Activated CD4-positive, alpha-beta T cell treated with anti-CD3 and anti-CD28 coated beads, Interleukin-2, amount 50 U/mL, for 4 hours (primary cell): ENCODE data around the gene NCBP2L.

Experiments
- DNase-seq, 2 experiments: peaks; one replicate each; pipeline ENCODE4 v3.0.0-alpha.2; 2020

Gene NCBP2L

GRCh38 chrX:107777536-107777832 is at the start of gene NCBP2L:
NCBP2L (plus strand) TSS chrX:107777733; CDS start chrX:107794221, 16,488 bp downstream.
- no peak for DNase-seq

GRCh38 chrX:107728371-107729099 is 49.0 kb upstream of the NCBP2L start:
- DNase-seq = no peak

- no peak for DNase-seq
Measured at GRCh38 chrX:107729558-107730297, 47.8 kb upstream of the NCBP2L start.

- DNase-seq = no peak
Measured at GRCh38 chrX:107730298-107730655, 47.3 kb upstream of the NCBP2L start.

- no peak for DNase-seq
Measured at GRCh38 chrX:107730991-107731766, 46.4 kb upstream of the NCBP2L start.

GRCh38 chrX:107731831-107732502 is 45.6 kb upstream of the NCBP2L start:
- no peak for DNase-seq

- no peak for DNase-seq
Measured at GRCh38 chrX:107733686-107734085, 43.8 kb upstream of the NCBP2L start.

- DNase-seq = no peak
Measured at GRCh38 chrX:107734646-107735045, 42.9 kb upstream of the NCBP2L start.

- no peak for DNase-seq
Measured at GRCh38 chrX:107736781-107737531, 40.6 kb upstream of the NCBP2L start.

- DNase-seq = no peak
Measured at GRCh38 chrX:107738272-107738671, 39.3 kb upstream of the NCBP2L start.

GRCh38 chrX:107738768-107739167 is 38.8 kb upstream of the NCBP2L start:
- no peak for DNase-seq

- DNase-seq = no peak
Measured at GRCh38 chrX:107739541-107739940, 38.0 kb upstream of the NCBP2L start.

GRCh38 chrX:107741404-107741790 is 36.1 kb upstream of the NCBP2L start:
- DNase-seq = no peak

GRCh38 chrX:107742700-107743191 is 34.8 kb upstream of the NCBP2L start:
- no peak for DNase-seq

GRCh38 chrX:107743995-107744394 is 33.5 kb upstream of the NCBP2L start:
- DNase-seq = no peak

- no peak for DNase-seq
Measured at GRCh38 chrX:107744868-107745267, 32.7 kb upstream of the NCBP2L start.

GRCh38 chrX:107747596-107748161 is 29.9 kb upstream of the NCBP2L start:
- DNase-seq = no peak

GRCh38 chrX:107748506-107748905 is 29.0 kb upstream of the NCBP2L start:
- no peak for DNase-seq

GRCh38 chrX:107750263-107750662 is 27.3 kb upstream of the NCBP2L start:
- no peak for DNase-seq

GRCh38 chrX:107750861-107751445 is 26.6 kb upstream of the NCBP2L start:
- no peak for DNase-seq

- DNase-seq = no peak
Measured at GRCh38 chrX:107752043-107752442, 25.5 kb upstream of the NCBP2L start.

- DNase-seq = no peak
Measured at GRCh38 chrX:107752714-107753113, 24.8 kb upstream of the NCBP2L start.
